Liver (tissue), 3 donors: ENCODE measurements around the gene SUMO2.

Source experiments
- EGR1 ChIP-seq, 2 donors: IDR thresholded peaks; 2 replicates each; pipeline ENCODE4 v1.6.1; 2016 to 2018; ENCODE audit warnings: antibody characterized with exemption in 2 of 2, low read depth in 2 of 2
- YY1 ChIP-seq: IDR thresholded peaks from 2 replicates; pipeline ENCODE4 v1.6.1; 2016; ENCODE audit warnings: antibody characterized with exemption, mild to moderate bottlenecking
- TF ChIP-seq, protein P1 (sequence below): fragments of 150-350 bp; IDR thresholded peaks from 2 replicates; pipeline ENCODE4 v1.5.1; 2017; ENCODE audit warnings: improper control_type of control experiment, low read depth, low read length; ENCODE audit not compliant: missing input control
- TF ChIP-seq, protein P2 (sequence below): IDR thresholded peaks from 2 replicates; pipeline ENCODE4 v1.6.1; 2016; ENCODE audit warnings: antibody characterized with exemption
- donor health status: healthy.
- donor health status: healthy.

DNA sequence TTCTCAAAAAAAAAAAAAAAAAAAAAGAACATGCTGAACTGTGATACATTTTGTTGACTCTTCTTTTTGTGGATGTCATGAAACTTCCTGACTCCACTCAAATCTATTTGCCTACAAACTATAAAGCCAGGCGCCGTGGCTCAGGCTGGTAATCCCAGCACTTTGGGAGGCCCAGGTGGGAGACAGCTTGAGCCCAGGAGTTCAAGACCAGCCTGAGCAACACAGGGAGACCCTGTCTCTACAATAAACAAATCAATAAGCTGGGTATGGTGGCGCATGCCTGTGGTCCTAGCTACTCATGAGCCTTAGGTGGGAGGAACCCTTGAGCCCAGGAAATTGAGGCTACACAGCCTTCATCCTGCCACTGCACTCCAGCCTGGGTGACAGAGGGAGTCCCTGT is 49.8 kb downstream of the SUMO2 start:
- TF ChIP-seq, protein P1, sequence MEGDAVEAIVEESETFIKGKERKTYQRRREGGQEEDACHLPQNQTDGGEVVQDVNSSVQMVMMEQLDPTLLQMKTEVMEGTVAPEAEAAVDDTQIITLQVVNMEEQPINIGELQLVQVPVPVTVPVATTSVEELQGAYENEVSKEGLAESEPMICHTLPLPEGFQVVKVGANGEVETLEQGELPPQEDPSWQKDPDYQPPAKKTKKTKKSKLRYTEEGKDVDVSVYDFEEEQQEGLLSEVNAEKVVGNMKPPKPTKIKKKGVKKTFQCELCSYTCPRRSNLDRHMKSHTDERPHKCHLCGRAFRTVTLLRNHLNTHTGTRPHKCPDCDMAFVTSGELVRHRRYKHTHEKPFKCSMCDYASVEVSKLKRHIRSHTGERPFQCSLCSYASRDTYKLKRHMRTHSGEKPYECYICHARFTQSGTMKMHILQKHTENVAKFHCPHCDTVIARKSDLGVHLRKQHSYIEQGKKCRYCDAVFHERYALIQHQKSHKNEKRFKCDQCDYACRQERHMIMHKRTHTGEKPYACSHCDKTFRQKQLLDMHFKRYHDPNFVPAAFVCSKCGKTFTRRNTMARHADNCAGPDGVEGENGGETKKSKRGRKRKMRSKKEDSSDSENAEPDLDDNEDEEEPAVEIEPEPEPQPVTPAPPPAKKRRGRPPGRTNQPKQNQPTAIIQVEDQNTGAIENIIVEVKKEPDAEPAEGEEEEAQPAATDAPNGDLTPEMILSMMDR: no peak
- TF ChIP-seq, protein P2, sequence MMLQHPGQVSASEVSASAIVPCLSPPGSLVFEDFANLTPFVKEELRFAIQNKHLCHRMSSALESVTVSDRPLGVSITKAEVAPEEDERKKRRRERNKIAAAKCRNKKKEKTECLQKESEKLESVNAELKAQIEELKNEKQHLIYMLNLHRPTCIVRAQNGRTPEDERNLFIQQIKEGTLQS: no peak
- no peak for TF ChIP-seq EGR1 (IDR thresholded peaks at IDR 0.05; ENCODE audit: low read depth in 2 of 2)
- no peak for TF ChIP-seq YY1
